Spleen (tissue), 11 donors: ENCODE results near the gene ANKRD28. TPM values are rescaled to one million over a fixed set of nuclear protein-coding genes. Genes with fewer than 3 reads are reported as not detected.

Experiments
- DNase-seq: peaks from one replicate; pipeline ENCODE4 v3.0.0-alpha.2; 2020
- H3K27ac ChIP-seq, 8 donors: fragments of 200-600 bp; sonication (generic) in 7 of 8; 1 replicate in 4 of 8; 2 replicates in 4 of 8; pipeline versions ENCODE4 v1.5.0 to v1.8.0; 2016 to 2021; ENCODE audit warnings: inconsistent platforms in 4 of 8, mild to moderate bottlenecking in 4 of 8, moderate library complexity in 1 of 8
- H3K27me3 ChIP-seq, 7 donors: fragments of 200-600 bp; sonication (generic) in 6 of 7; replicated peaks in 1 of 7; 1 replicate in 4 of 7; 2 replicates in 3 of 7; pipeline versions ENCODE4 v1.5.0 to v1.8.0; 2016 to 2021; ENCODE audit warnings: inconsistent platforms in 3 of 7, mild to moderate bottlenecking in 1 of 7
- H3K36me3 ChIP-seq, 6 donors: fragments of 200-600 bp; sonication (generic) in 5 of 6; 1 replicate in 4 of 6; 2 replicates in 2 of 6; pipeline versions ENCODE4 v1.5.0 to v1.8.0; 2016 to 2021; ENCODE audit warnings: inconsistent platforms in 2 of 6
- H3K4me1 ChIP-seq, 6 donors: fragments of 200-600 bp; sonication (generic) in 5 of 6; 1 replicate in 3 of 6; 2 replicates in 3 of 6; pipeline versions ENCODE4 v1.5.0 to v1.8.0; 2016 to 2021; ENCODE audit warnings: inconsistent platforms in 3 of 6
- H3K4me3 ChIP-seq, 8 donors: fragments of 200-600 bp; sonication (generic) in 7 of 8; 1 replicate in 4 of 8; 2 replicates in 4 of 8; pipeline versions ENCODE4 v1.5.0 to v1.8.0; 2016 to 2021; ENCODE audit warnings: inconsistent platforms in 4 of 8, mild to moderate bottlenecking in 4 of 8, moderate library complexity in 2 of 8
- H3K9me3 ChIP-seq, 8 donors: fragments of 200-600 bp; sonication (generic) in 7 of 8; 1 replicate in 4 of 8; 2 replicates in 4 of 8; pipeline versions ENCODE4 v1.5.0 to v1.8.0; 2016 to 2021; ENCODE audit warnings: inconsistent platforms in 4 of 8
- CTCF ChIP-seq, 11 experiments: fragments of 200-600 bp in 7 of 11; fragments of 450-650 bp in 4 of 11; sonication (generic) in 4 of 11; IDR thresholded peaks in 8 of 11; conservative IDR thresholded peaks in 3 of 11; 1 replicate in 7 of 11; 2 replicates in 4 of 11; pipeline versions ENCODE4 v1.4.0 to v1.8.0; 2016 to 2021; ENCODE audit warnings: antibody characterized with exemption in 11 of 11, inconsistent platforms in 4 of 11, mild to moderate bottlenecking in 1 of 11
- POLR2A ChIP-seq, 3 donors: fragments of 450-650 bp; IDR thresholded peaks; one replicate each; pipeline ENCODE4 v1.5.1; 2017; ENCODE audit warnings: antibody characterized with exemption in 3 of 3, mild to moderate bottlenecking in 1 of 3
- POLR2AphosphoS5 ChIP-seq, 3 donors: sonication (generic); formaldehyde crosslinking; IDR thresholded peaks; one replicate each; pipeline ENCODE4 v1.5.1; 2017; ENCODE audit warnings: antibody characterized with exemption in 3 of 3
- WGBS, 5 donors: extraction: QIAGEN DNeasy Blood & Tissue Kit in 3 of 5; methylation state at CpG; one replicate each; pipeline versions ENCODE4 v1.1.5 to v1.1.7; 2013 to 2018; 5-methylcytosine and 5-hydroxymethylcytosine counted together
- intact Hi-C: fragments of 100-400 bp; cut with DNase I; formaldehyde crosslinking; loops from one replicate; pipeline ENCODE4 v1.15.0; 2023; ENCODE audit warnings: low total_unique reads
- polyA plus RNA-seq, 3 donors: library from polyadenylated mRNA; stranded (reverse); fragments of 200-250 nt; gene quantifications; one replicate each; pipeline ENCODE4 v1.2.1, GENCODE V29; 2013
- total RNA-seq, 7 donors: library from RNA; depleted of rRNA in 3 of 7; stranded (reverse); fragments of >200 nt in 3 of 7; fragmentation: NEBNext Ultra II Directional in 4 of 7; extraction: Animal tissue kit (Norgen Biotek cat#: 25700) in 4 of 7; gene quantifications; one replicate each; pipeline versions ENCODE4 v1.1.0 to v1.2.1, GENCODE V29; 2016 to 2021
- donor health status: healthy with polysubstance abuse.
- donor health status: DM: no; HTN: no; CAD: no; lungs with moderate emphysema.
- donor health status: DM: no; HTN: no; CAD: no.
- donor health status: Bipolar disorder and iron deficiency.
- donor health status: healthy.
- donor health status: DM: no; HTN: no; CAD: no.
- donor health status: DM: yes; HTN: yes; CAD: no.

ANKRD28 gene
- total and polyA plus RNA-seq, 10 donors, result 5.3 to 68.6 (median 42.2) TPM

DNA sequence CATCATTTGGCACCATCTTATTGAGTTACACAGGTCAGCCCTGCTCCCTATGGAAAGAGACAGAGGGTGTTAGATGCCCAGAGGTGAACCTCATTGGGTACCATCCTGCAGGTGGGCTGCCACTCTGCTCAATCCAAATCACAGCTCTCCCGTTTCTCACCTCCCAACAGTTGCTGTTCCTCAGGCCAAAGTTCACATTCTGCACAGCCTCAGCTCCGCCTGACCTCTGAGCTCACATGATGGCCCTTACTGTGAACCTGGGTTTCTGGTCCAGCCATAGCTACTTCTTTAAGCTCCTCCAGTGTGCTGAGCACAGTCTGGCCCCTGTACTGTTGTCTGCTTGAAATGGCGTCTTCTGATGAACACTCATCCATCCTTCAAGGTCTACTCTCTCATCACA, 148.4 kb downstream of the ANKRD28 start:
- TF ChIP-seq CTCF (IDR thresholded peaks at IDR 0.05 in 8 of 11, conservative IDR thresholded peaks at IDR 0.05 in 3 of 11), result no peak
- TF ChIP-seq POLR2A (IDR thresholded peaks at IDR 0.05), result no peak
- TF ChIP-seq POLR2AphosphoS5 (IDR thresholded peaks at IDR 0.05), result no peak
- DNase-seq, result no peak
- Histone ChIP-seq H3K4me1 (peaks cover 17 to 44% (median 28%) of the 10 kb centered on the region in 6 donors), H3K4me3 (no peak overlapping the region), H3K27me3 (no peaks in the 10 kb centered on the region), H3K36me3 (peaks cover 0 to 11% (median 0%) of the 10 kb centered on the region in 6 donors), H3K9me3 (no peaks in the 10 kb centered on the region), H3K27ac (no peak overlapping the region)
- intact Hi-C loops, result no loop called here
- 88 to 100% (median 94%) methylated on average over 3 of the region's 3 CpGs for WGBS, 5 donors

GRCh38 chr3:15647611-15648167, 150.1 kb downstream of the ANKRD28 start:
- 31 to 37% (median 36%) methylated on average over 4 of the region's 4 CpGs for WGBS, 5 donors
- peak overlapping the region in 6 of 8 donors; percentile 13 to 78 (median 56) for H3K27ac ChIP-seq
- intact Hi-C loops, result no loop called here
- peak overlapping the region in 1 of 8 donors; percentile 25 for H3K4me3 ChIP-seq
- H3K36me3 ChIP-seq, result peaks cover 0 to 22% (median 0%) of the 10 kb centered on the region in 6 donors
- H3K9me3 ChIP-seq, result no peaks in the 10 kb centered on the region
- DNase-seq, result no peak
- TF ChIP-seq CTCF (IDR thresholded peaks at IDR 0.05 in 8 of 11, conservative IDR thresholded peaks at IDR 0.05 in 3 of 11) (no peak), POLR2AphosphoS5 (IDR thresholded peaks at IDR 0.05) (peak in 1 of 3 donors; percentile 69)
- peaks cover 17 to 44% (median 28%) of the 10 kb centered on the region in 6 donors for H3K4me1 ChIP-seq
- H3K27me3 ChIP-seq, result no peaks in the 10 kb centered on the region

- H3K4me3 ChIP-seq, result peak overlapping the region in 1 of 8 donors; percentile 21
- WGBS, 5 donors, result 47 to 75% (median 66%) methylated on average over 6 to 13 of the region's 13 CpGs
- H3K4me1 ChIP-seq, result peaks cover 17 to 44% (median 28%) of the 10 kb centered on the region in 6 donors
- no peaks in the 10 kb centered on the region for H3K9me3 ChIP-seq
- H3K27me3 ChIP-seq, result no peaks in the 10 kb centered on the region
- no peak for TF ChIP-seq POLR2A (IDR thresholded peaks at IDR 0.05)
- peaks cover 0 to 29% (median 0%) of the 10 kb centered on the region in 6 donors for H3K36me3 ChIP-seq
- no peak for DNase-seq
- intact Hi-C loops, result no loop called here
- peak overlapping the region in 5 of 8 donors; percentile 46 to 78 (median 56) for H3K27ac ChIP-seq
These were observed 150.8 kb downstream of the ANKRD28 start for GRCh38 chr3:15646851-15647511.

DNA sequence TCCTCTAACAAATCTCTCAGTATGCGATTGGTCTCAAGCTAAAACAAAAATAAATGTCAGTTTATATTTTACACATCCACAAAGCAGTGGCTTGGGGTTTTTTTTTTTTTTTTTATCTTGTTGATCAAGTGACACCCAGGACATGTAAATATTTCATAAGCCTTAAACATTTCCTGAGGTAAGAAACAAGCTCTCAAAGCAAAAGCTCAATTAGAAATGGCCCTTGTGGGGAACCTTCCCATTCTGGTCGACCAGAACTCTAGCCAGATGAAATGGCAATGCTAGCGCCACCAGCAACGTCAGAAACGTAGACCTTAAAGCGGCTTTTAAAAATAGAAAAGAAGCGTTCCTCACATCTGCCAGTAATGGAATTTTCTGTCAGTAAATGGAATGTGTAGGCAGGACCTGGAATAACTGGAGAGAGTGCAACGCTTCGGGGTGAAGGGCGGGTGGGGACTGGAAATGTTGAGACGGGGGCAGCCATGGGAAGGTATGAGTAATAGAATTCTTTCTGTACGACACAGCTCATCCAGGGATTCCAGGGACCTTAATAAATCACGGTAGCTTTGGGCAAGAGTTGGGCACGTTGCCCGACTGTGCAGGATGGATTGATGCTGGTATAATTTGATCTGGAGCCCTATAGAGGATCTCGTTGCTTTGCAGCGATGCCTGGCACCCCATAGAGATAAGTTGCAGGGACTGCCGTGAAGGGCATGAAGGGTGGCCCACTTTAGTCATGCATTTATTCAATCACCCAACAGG, 151.9 kb downstream of the ANKRD28 start:
- no peaks in the 10 kb centered on the region for H3K9me3 ChIP-seq
- H3K4me1 ChIP-seq, result peaks cover 17 to 44% (median 28%) of the 10 kb centered on the region in 6 donors
- DNase-seq, result no peak
- H3K27ac ChIP-seq, result no peak overlapping the region
- intact Hi-C loops, result no loop called here
- TF ChIP-seq CTCF (IDR thresholded peaks at IDR 0.05 in 8 of 11, conservative IDR thresholded peaks at IDR 0.05 in 3 of 11), result no peak
- TF ChIP-seq POLR2AphosphoS5 (IDR thresholded peaks at IDR 0.05), result no peak
- no peak for TF ChIP-seq POLR2A (IDR thresholded peaks at IDR 0.05)
- H3K36me3 ChIP-seq, result peaks cover 0 to 33% (median 0%) of the 10 kb centered on the region in 6 donors
- no peaks in the 10 kb centered on the region for H3K27me3 ChIP-seq
- WGBS, 5 donors, result 84 to 93% (median 91%) methylated on average over 18 of the region's 18 CpGs
- no peak overlapping the region for H3K4me3 ChIP-seq
